ENCODE measurements around the gene ANKEF1.

The ANKEF1 gene

DNA sequence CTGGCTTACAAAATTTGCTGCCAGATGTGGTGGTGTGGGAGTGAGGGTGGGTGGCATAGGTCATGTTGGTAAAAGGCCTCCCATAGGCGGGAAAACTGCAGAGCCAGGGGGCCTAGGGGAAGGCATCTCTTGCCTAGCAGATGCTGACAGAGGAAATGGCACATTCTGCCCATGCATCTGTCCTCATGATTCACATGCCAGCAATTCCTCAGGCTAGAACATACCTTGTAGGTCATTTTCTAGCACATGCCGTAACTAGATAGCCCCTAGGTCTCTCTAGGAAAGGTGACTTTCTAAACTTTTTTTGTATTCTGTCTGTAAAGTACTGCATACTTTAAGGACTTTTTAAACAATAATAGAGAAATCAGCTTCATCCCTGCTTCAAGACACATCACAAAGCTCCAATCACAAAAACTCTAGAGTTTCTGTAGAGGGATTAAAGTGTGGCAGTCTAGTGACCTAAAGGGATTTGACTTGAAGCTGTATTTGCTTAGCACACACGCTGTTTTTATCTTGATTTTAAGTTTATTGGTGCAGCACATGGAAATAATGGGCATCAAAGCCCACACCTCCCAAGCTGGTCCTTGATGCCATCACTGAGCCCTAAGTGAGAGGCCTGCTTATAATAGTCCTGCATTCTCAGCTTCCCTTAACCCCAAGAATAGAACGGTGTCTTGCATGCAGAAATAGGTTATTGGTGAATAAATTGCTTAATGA lies 55.2 kb downstream of the ANKEF1 start:
- no peak for TF ChIP-seq FOXP2 (optimal IDR thresholded peaks at IDR 0.05; ENCODE audit: borderline replicate concordance, extremely low read depth, extremely low read length, insufficient read depth)
- TF ChIP-seq REST (IDR thresholded peaks at IDR 0.05; ENCODE audit: insufficient read depth in 1 of 2, low read depth in 2 of 2, low read length in 2 of 2): no peak
- no peak for TF ChIP-seq POLR2AphosphoS5 (IDR thresholded peaks at IDR 0.05; ENCODE audit: low read depth, low read length)
- no peak for TF ChIP-seq SIN3A (IDR thresholded peaks at IDR 0.05; ENCODE audit: borderline replicate concordance, insufficient read depth, low read length)
- no peak for TF ChIP-seq TAF1 (IDR thresholded peaks at IDR 0.05; ENCODE audit: borderline replicate concordance, insufficient read depth, low read length)

- TF ChIP-seq FOXP2 (optimal IDR thresholded peaks at IDR 0.05; ENCODE audit: borderline replicate concordance, extremely low read depth, extremely low read length, insufficient read depth) (no peak), POLR2AphosphoS5 (IDR thresholded peaks at IDR 0.05; ENCODE audit: low read depth, low read length) (no peak), TAF1 (IDR thresholded peaks at IDR 0.05; ENCODE audit: borderline replicate concordance, insufficient read depth, low read length) (no peak), REST (IDR thresholded peaks at IDR 0.05; ENCODE audit: insufficient read depth in 1 of 2, low read depth in 2 of 2, low read length in 2 of 2) (no peak), SIN3A (IDR thresholded peaks at IDR 0.05; ENCODE audit: borderline replicate concordance, insufficient read depth, low read length) (no peak)
Measured at GRCh38 chr20:10090588-10091166, 55.9 kb downstream of the ANKEF1 start.

GRCh38 chr20:10093087-10093591 lies 58.4 kb downstream of the ANKEF1 start:
- no peak for TF ChIP-seq POLR2AphosphoS5 (IDR thresholded peaks at IDR 0.05; ENCODE audit: low read depth, low read length)
- TF ChIP-seq FOXP2 (optimal IDR thresholded peaks at IDR 0.05; ENCODE audit: borderline replicate concordance, extremely low read depth, extremely low read length, insufficient read depth): no peak
- no peak for TF ChIP-seq TAF1 (IDR thresholded peaks at IDR 0.05; ENCODE audit: borderline replicate concordance, insufficient read depth, low read length)
- TF ChIP-seq REST (IDR thresholded peaks at IDR 0.05; ENCODE audit: insufficient read depth in 1 of 2, low read depth in 2 of 2, low read length in 2 of 2): no peak
- TF ChIP-seq SIN3A (IDR thresholded peaks at IDR 0.05; ENCODE audit: borderline replicate concordance, insufficient read depth, low read length): no peak

DNA sequence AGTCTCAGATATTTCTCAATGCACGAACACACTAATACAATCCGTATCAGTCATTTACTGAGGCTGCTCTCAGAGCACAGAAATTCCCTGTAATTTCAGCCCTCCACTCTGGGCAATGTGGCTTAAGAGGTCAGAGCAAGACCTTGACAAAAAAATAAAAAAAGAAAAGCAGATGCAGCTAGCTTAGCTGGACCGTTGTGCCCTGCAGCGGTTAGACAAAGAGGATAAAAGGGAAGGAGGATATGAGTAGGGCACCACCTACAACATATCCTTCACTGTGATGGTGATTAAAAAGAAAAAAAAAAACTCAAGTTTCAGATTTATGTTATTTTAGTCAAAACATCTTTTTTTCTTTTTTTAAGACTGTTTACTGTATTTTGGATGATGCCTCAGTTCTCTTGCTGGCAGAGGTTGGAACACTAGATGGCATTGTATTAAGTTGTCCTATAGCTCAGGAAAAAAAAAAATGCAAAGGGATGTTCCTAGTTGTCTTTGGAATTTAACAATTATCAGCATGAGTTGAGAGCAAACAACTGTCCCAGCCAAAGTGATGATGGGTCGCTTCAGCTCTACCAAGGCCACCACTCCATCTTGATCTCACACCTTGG lies 59.9 kb downstream of the ANKEF1 start:
- TF ChIP-seq TAF1 (IDR thresholded peaks at IDR 0.05; ENCODE audit: borderline replicate concordance, insufficient read depth, low read length): no peak
- no peak for TF ChIP-seq POLR2AphosphoS5 (IDR thresholded peaks at IDR 0.05; ENCODE audit: low read depth, low read length)
- no peak for TF ChIP-seq SIN3A (IDR thresholded peaks at IDR 0.05; ENCODE audit: borderline replicate concordance, insufficient read depth, low read length)
- TF ChIP-seq REST (IDR thresholded peaks at IDR 0.05; ENCODE audit: insufficient read depth in 1 of 2, low read depth in 2 of 2, low read length in 2 of 2): no peak
- no peak for TF ChIP-seq FOXP2 (optimal IDR thresholded peaks at IDR 0.05; ENCODE audit: borderline replicate concordance, extremely low read depth, extremely low read length, insufficient read depth)

Data from PFSK-1 (cell line).